Measurements from ENCODE around the gene IP6K3.

Gene IP6K3

DNA sequence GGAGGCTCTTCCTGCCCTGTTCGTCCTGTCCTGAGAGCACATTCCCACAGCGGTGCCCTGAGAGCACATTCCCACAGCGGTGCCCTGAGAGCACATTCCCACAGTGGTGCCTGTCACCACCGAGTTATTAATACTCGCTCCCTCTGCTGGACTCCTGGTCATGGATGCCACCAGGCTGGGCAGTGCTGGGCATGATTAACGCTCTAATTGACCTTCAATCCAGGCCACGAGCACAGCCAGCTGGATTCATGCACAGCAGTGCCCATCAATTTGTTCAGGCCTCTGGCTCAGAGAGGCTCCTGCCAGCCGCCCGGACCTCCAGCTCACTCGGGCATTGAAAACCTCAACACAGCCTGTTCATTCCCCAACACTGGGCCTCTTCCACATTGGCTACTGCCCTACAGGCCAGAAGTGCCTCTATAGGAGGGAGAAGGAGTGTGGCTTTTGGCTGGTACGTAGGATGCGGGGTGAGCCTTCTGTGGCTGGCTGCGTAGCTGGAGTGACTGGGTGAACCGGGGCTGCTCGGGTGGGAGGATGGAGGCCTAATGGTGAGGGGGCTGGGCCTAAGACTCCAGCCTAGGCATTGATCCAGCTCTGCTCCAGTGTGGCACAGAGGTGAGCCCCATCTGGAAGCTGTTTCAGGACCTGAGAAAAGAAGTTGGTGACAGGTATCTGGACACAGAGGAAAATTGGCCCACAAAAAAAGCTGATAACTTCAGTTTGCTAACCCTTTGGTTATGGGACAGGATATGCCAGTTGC, 9.3 kb downstream of the IP6K3 start:
- Histone ChIP-seq H3K9me3 (replicated peaks in 1 of 2; ENCODE audit: control insufficient read depth in 2 of 2, insufficient read depth in 1 of 2, low read depth in 1 of 2, low read length in 2 of 2) (no peaks in the 10 kb centered on the region), H3K27ac (replicated peaks; ENCODE audit: low read length) (no peak overlapping the region)
- WGBS, 2 donors (ENCODE audit: extremely low coverage in 2 of 2, insufficient read length in 2 of 2, insufficient replicate concordance in 1 of 2) = no CpG with 5 or more reads among the region's 15 CpGs

DNA sequence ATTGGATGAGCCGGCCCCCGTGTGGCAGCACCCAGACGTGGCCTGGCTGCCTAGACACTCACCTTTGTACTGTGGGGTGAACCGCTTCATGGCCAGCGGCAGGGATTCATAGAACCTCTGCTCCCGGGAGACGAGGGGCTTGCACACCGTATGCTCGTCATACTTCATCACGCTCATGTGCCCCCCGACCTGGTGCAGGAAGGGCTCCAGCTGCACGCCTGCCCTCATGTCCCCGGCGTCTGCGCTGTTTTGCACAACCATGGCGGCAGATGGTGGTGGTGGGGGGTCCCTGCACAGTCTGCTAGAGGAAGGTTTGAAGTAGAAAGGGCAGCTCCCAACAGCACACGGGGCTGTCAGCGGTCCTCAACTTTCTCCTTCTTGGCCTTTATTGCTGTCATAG, 11.5 kb downstream of the IP6K3 start:
- Histone ChIP-seq H3K18ac (ENCODE audit: low read length) (peak overlapping the region; percentile 35), H2BK15ac (ENCODE audit: low read length) (no peak overlapping the region), H3K4me3 (ENCODE audit: low read length in 2 of 2) (no peak overlapping the region), H4K91ac (ENCODE audit: low read depth, low read length, poor library complexity) (no peak overlapping the region), H3K4me1 (ENCODE audit: control insufficient read depth in 2 of 2, insufficient read depth in 1 of 2, low read depth in 1 of 2, low read length in 2 of 2) (peaks cover 0 to 5% of the 10 kb centered on the region in 2 donors), H2BK5ac (ENCODE audit: low read length) (no peak overlapping the region), H3K4ac (ENCODE audit: low read length) (no peak overlapping the region), H3K79me1 (ENCODE audit: low read depth, low read length) (no peaks in the 10 kb centered on the region), H3K27ac (replicated peaks; ENCODE audit: low read length) (no peak overlapping the region), H3K9me3 (replicated peaks in 1 of 2; ENCODE audit: control insufficient read depth in 2 of 2, insufficient read depth in 1 of 2, low read depth in 1 of 2, low read length in 2 of 2) (no peaks in the 10 kb centered on the region), H3K14ac (ENCODE audit: low read length) (no peak overlapping the region), H4K8ac (ENCODE audit: low read depth, low read length) (no peak overlapping the region), H3K23ac (ENCODE audit: low read depth, low read length, poor library complexity) (no peak overlapping the region), H2AK5ac (ENCODE audit: low read depth, low read length) (no peak overlapping the region), H2BK120ac (ENCODE audit: low read depth, low read length) (no peak overlapping the region), H3K36me3 (replicated peaks in 1 of 2; ENCODE audit: control insufficient read depth in 2 of 2, insufficient read depth in 2 of 2, low read length in 2 of 2) (no peaks in the 10 kb centered on the region), H3K9ac (ENCODE audit: low read depth, low read length, poor library complexity) (no peak overlapping the region), H3K27me3 (ENCODE audit: control insufficient read depth in 3 of 3, insufficient read depth in 3 of 3, low read depth in 1 of 3, low read length in 3 of 3) (peaks cover 0 to 9% (median 0%) of the 10 kb centered on the region in 3 experiments), H3K4me2 (ENCODE audit: insufficient read depth, low read length, poor library complexity, severe bottlenecking) (no peak overlapping the region), H2BK12ac (ENCODE audit: low read length) (no peak overlapping the region), H2AFZ (ENCODE audit: low read length) (no peak overlapping the region)
- no peak for DNase-seq (ENCODE audit: low spot score)
- no CpG with 5 or more reads among the region's 18 CpGs for WGBS, 2 donors (ENCODE audit: extremely low coverage in 2 of 2, insufficient read length in 2 of 2, insufficient replicate concordance in 1 of 2)

More for the DNA sequence above, 9.3 kb downstream of the IP6K3 start:
- no peak overlapping the region for H2BK120ac ChIP-seq (ENCODE audit: low read depth, low read length)
- H3K23ac ChIP-seq (ENCODE audit: low read depth, low read length, poor library complexity) = no peak overlapping the region
- H3K18ac ChIP-seq (ENCODE audit: low read length) = no peak overlapping the region
- no peak overlapping the region for H4K8ac ChIP-seq (ENCODE audit: low read depth, low read length)
- no peak overlapping the region for H2BK15ac ChIP-seq (ENCODE audit: low read length)
- H3K9ac ChIP-seq (ENCODE audit: low read depth, low read length, poor library complexity) = no peak overlapping the region
- no peak overlapping the region for H3K4me2 ChIP-seq (ENCODE audit: insufficient read depth, low read length, poor library complexity, severe bottlenecking)
- no peak overlapping the region for H2BK5ac ChIP-seq (ENCODE audit: low read length)
- H3K4me1 ChIP-seq (ENCODE audit: control insufficient read depth in 2 of 2, insufficient read depth in 1 of 2, low read depth in 1 of 2, low read length in 2 of 2) = no peaks in the 10 kb centered on the region
- no peaks in the 10 kb centered on the region for H3K79me1 ChIP-seq (ENCODE audit: low read depth, low read length)
- DNase-seq (ENCODE audit: low spot score) = no peak
- H3K36me3 ChIP-seq (replicated peaks in 1 of 2; ENCODE audit: control insufficient read depth in 2 of 2, insufficient read depth in 2 of 2, low read length in 2 of 2) = no peaks in the 10 kb centered on the region
- no peak overlapping the region for H3K4me3 ChIP-seq (ENCODE audit: low read length in 2 of 2)
- H4K91ac ChIP-seq (ENCODE audit: low read depth, low read length, poor library complexity) = no peak overlapping the region
- no peak overlapping the region for H3K4ac ChIP-seq (ENCODE audit: low read length)
- H2AFZ ChIP-seq (ENCODE audit: low read length) = no peak overlapping the region
- no peak overlapping the region for H2BK12ac ChIP-seq (ENCODE audit: low read length)
- no peaks in the 10 kb centered on the region for H3K27me3 ChIP-seq (ENCODE audit: control insufficient read depth in 3 of 3, insufficient read depth in 3 of 3, low read depth in 1 of 3, low read length in 3 of 3)
- H3K14ac ChIP-seq (ENCODE audit: low read length) = no peak overlapping the region
- peak overlapping the region; percentile 24 for H2AK5ac ChIP-seq (ENCODE audit: low read depth, low read length)

DNA sequence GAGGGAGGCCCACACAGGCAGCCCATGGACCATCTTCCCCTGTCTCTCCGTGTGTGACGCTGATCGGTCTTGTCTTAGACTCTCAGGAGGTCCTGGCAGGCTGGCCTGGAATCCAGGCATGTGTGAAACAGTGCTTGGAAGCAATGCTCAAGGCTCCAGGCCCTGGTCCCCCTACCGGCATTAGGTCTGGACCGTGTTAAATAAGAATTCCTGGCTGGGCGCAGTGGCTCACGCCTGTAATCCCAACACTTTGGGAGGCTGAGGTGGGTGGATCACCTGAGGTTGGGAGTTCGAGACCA, 13.0 kb downstream of the IP6K3 start:
- Histone ChIP-seq H3K4me1 (ENCODE audit: control insufficient read depth in 2 of 2, insufficient read depth in 1 of 2, low read depth in 1 of 2, low read length in 2 of 2) (peaks cover 0 to 5% of the 10 kb centered on the region in 2 donors), H3K27ac (replicated peaks; ENCODE audit: low read length) (no peak overlapping the region), H3K36me3 (replicated peaks in 1 of 2; ENCODE audit: control insufficient read depth in 2 of 2, insufficient read depth in 2 of 2, low read length in 2 of 2) (no peaks in the 10 kb centered on the region), H3K9ac (ENCODE audit: low read depth, low read length, poor library complexity) (no peak overlapping the region), H4K91ac (ENCODE audit: low read depth, low read length, poor library complexity) (no peak overlapping the region), H3K4me3 (ENCODE audit: low read length in 2 of 2) (no peak overlapping the region), H3K9me3 (replicated peaks in 1 of 2; ENCODE audit: control insufficient read depth in 2 of 2, insufficient read depth in 1 of 2, low read depth in 1 of 2, low read length in 2 of 2) (no peaks in the 10 kb centered on the region), H3K23ac (ENCODE audit: low read depth, low read length, poor library complexity) (no peak overlapping the region), H3K79me1 (ENCODE audit: low read depth, low read length) (no peaks in the 10 kb centered on the region), H3K14ac (ENCODE audit: low read length) (no peak overlapping the region), H2BK120ac (ENCODE audit: low read depth, low read length) (no peak overlapping the region), H4K8ac (ENCODE audit: low read depth, low read length) (no peak overlapping the region), H3K27me3 (ENCODE audit: control insufficient read depth in 3 of 3, insufficient read depth in 3 of 3, low read depth in 1 of 3, low read length in 3 of 3) (peaks cover 0 to 16% (median 0%) of the 10 kb centered on the region in 3 experiments), H3K4me2 (ENCODE audit: insufficient read depth, low read length, poor library complexity, severe bottlenecking) (no peak overlapping the region), H3K18ac (ENCODE audit: low read length) (no peak overlapping the region), H2AFZ (ENCODE audit: low read length) (no peak overlapping the region), H3K4ac (ENCODE audit: low read length) (no peak overlapping the region), H2BK12ac (ENCODE audit: low read length) (no peak overlapping the region), H2BK5ac (ENCODE audit: low read length) (no peak overlapping the region), H2BK15ac (ENCODE audit: low read length) (no peak overlapping the region), H2AK5ac (ENCODE audit: low read depth, low read length) (no peak overlapping the region)
- no peak for DNase-seq (ENCODE audit: low spot score)
- WGBS, 2 donors (ENCODE audit: extremely low coverage in 2 of 2, insufficient read length in 2 of 2, insufficient replicate concordance in 1 of 2) = no CpG with 5 or more reads among the region's 8 CpGs

DNA sequence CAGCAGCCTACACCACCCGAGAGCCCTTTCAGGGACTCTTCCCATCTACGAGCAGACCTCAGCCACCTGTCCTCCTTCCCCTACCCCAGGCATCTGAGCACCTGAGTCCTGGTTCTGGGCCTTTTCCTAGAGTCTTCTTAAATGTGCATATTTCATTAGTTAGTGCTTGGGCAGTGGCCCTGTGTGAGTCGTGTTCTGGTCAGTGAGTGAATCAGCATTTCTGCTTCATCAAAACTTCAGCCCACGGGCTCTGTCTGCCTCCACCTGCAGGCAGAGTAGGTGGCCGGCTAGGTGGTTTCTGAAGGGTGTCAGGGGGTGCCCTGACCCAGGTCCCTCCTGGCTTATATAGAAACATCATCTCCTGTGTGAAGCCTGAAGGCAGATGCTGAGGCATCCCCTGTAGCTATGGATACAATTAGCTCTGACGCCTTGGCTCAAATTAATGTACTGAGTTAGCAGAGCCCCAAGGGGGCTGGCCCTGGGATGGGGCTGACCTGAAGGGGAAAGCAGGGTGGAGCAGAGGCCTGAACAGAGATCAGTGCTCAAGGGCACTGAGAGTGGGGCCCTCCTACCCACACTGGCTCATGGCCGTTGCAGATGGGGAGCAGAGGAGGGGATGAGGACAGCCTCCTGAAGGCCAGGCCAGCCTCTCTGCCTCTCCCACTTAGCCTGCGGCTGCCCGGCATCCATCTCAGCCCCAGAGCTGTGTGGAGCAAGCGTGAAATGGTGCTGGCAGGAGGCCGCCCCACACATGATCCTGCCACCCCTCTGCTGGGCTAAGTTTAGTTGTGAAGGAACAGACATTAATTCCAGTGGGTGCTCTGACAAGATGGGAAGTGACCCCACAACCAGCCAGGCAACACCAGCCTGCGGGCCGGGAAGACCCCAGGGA, 13.6 kb downstream of the IP6K3 start:
- Histone ChIP-seq H3K9me3 (replicated peaks in 1 of 2; ENCODE audit: control insufficient read depth in 2 of 2, insufficient read depth in 1 of 2, low read depth in 1 of 2, low read length in 2 of 2) (no peaks in the 10 kb centered on the region), H2BK15ac (ENCODE audit: low read length) (no peak overlapping the region), H3K23ac (ENCODE audit: low read depth, low read length, poor library complexity) (peak overlapping the region; percentile 3), H3K14ac (ENCODE audit: low read length) (no peak overlapping the region), H3K4me2 (ENCODE audit: insufficient read depth, low read length, poor library complexity, severe bottlenecking) (no peak overlapping the region), H4K91ac (ENCODE audit: low read depth, low read length, poor library complexity) (no peak overlapping the region), H2BK12ac (ENCODE audit: low read length) (no peak overlapping the region), H3K18ac (ENCODE audit: low read length) (peak overlapping the region; percentile 16), H2AFZ (ENCODE audit: low read length) (no peak overlapping the region), H3K36me3 (replicated peaks in 1 of 2; ENCODE audit: control insufficient read depth in 2 of 2, insufficient read depth in 2 of 2, low read length in 2 of 2) (no peaks in the 10 kb centered on the region), H3K9ac (ENCODE audit: low read depth, low read length, poor library complexity) (no peak overlapping the region), H3K4me1 (ENCODE audit: control insufficient read depth in 2 of 2, insufficient read depth in 1 of 2, low read depth in 1 of 2, low read length in 2 of 2) (peaks cover 0 to 5% of the 10 kb centered on the region in 2 donors), H3K27me3 (ENCODE audit: control insufficient read depth in 3 of 3, insufficient read depth in 3 of 3, low read depth in 1 of 3, low read length in 3 of 3) (peaks cover 0 to 16% (median 0%) of the 10 kb centered on the region in 3 experiments), H2BK5ac (ENCODE audit: low read length) (no peak overlapping the region), H3K27ac (replicated peaks; ENCODE audit: low read length) (no peak overlapping the region), H2AK5ac (ENCODE audit: low read depth, low read length) (peak overlapping the region; percentile 16), H4K8ac (ENCODE audit: low read depth, low read length) (no peak overlapping the region), H3K4me3 (ENCODE audit: low read length in 2 of 2) (no peak overlapping the region), H3K4ac (ENCODE audit: low read length) (no peak overlapping the region), H2BK120ac (ENCODE audit: low read depth, low read length) (no peak overlapping the region), H3K79me1 (ENCODE audit: low read depth, low read length) (no peaks in the 10 kb centered on the region)
- no CpG with 5 or more reads among the region's 13 CpGs for WGBS, 2 donors (ENCODE audit: extremely low coverage in 2 of 2, insufficient read length in 2 of 2, insufficient replicate concordance in 1 of 2)
- DNase-seq (ENCODE audit: low spot score) = no peak
